Muscle of arm (tissue), 12 donors: Measurements from ENCODE around the gene LZTFL1. TPM values are rescaled to one million over a fixed set of nuclear protein-coding genes. Genes with fewer than 3 reads are reported as not detected.

ENCODE experiments used
- DNase-seq: peaks from one replicate; pipeline ENCODE4 v3.0.0-alpha.2; 2013
- polyA plus RNA-seq, 12 donors: library from polyadenylated mRNA; unstranded; fragments of 120-200 nt; gene quantifications; one replicate each; pipeline ENCODE4 v1.2.1, GENCODE V29; 2013; ENCODE audit not compliant: insufficient read length in 12 of 12

Gene LZTFL1
- polyA plus RNA-seq, 12 donors, result 12.5 to 38.8 (median 18.0) TPM; not detected in 1

DNA sequence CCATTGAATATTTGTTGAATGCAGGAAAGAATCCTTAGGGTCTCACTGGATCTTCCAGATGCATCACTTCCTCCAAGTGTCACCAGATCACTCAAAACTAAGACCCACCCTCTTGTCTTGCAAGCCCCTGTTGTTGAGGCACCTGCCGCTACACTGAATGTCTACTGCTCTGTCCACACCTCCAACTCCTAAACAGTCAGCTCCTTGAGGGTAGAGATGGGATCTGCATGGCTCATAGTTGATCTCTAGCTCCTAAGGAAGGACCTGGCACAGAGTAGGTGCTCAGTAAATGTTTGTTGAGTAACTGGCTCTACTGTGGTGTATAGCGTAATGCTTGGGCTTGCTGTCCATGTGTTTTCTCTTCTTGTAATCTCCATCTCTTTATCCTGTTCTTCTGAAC, 54.4 kb downstream of the LZTFL1 start:
- DNase-seq, result no peak

DNA sequence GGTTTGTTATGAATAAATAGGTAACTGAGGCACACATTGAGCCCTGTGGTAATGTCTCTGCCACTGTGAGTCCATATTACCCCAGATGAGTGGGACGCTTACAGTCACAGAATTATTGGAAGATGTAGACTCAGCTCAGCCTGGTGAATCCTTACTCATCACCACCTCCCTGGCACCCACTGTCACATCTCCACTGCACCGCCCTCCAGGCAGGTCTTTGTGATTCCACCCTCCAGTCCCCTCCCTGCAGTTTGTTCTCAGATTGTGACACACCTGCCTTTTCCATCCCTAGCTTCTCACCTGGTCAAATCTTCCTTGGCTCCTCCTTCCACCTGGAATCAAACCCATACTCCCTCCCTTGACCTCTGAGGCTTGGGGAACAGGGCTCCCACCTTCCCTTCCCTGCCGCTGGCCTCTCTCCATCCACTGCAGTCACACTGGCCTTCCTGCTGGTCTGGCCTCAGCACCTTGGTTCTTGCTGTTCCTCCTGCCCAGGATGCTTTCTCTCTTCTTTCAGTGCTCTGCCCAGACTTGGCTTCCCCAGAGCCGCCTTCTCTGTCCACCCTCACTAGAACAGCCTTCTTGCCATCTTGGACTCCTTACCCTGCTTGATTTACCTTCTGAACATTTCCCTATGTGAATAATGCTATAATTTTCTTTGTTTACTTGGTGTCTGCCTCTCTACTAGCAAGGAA, 55.0 kb downstream of the LZTFL1 start:
- DNase-seq, result no peak

DNA sequence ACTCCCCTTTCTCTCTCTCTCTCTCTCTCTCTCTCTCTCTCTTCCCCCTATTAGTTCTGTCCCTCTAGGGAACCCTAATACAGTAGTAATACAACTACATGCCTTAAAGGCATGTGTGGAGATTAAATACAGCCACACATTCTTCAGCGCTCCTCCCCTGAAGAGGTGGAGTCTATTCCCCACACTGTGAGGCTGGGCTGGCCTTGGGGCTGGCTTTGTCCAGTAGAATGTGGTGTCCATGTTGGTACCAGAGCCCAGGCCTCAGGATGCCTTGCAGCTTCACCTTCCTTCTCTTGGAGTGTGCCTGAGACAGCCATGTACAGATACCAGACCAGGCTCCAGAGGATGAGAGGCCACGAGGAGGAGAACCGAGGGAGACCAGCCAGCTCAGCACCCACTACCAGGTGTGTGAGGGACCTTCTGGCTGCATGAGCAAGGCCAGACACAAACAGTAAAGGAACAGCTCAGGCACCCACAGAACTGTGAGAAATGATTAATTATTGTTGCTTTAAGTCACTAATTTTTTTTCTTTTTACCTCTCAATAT, 56.2 kb downstream of the LZTFL1 start:
- DNase-seq, result no peak

DNA sequence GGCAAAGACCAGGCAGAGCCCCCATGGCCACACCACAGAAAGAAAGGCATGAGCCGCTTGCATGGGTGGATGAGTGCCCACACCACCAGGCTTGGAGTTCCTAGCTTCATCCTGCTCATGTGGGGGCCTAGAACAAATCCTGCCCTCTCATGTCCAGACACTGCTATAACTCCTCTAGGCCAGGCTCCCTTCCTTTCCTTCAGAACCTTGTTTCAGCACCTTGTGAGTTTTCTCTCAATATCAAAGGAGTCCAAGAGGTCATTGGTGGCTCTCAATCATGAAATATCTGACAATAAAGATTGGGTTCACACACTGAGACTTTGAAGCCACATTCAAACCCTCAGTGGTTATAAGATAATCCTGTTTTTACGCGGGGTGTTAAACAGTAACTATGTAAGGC, 58.3 kb downstream of the LZTFL1 start:
- DNase-seq, result no peak

DNA sequence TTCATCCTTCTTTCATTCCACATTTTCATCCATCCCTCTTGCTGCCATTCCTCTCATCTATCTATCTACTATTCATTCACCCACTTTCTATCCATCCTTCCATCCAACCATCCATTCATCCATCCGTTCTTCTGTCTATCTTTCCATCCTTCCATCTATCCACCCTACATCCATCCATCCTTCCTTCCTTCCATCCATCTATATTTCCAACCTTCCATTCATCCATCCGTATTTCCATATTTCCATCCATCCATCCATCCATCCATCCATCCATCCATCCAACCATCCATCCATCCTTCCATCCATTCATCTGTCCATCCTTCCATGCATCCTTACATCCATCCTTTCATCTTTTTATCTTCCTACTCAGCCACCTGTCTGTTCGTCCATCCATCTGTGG, 59.5 kb downstream of the LZTFL1 start:
- DNase-seq, result no peak

- DNase-seq, result no peak
Observed at GRCh38 chr3:45781841-45782240, 60.1 kb downstream of the LZTFL1 start.

DNA sequence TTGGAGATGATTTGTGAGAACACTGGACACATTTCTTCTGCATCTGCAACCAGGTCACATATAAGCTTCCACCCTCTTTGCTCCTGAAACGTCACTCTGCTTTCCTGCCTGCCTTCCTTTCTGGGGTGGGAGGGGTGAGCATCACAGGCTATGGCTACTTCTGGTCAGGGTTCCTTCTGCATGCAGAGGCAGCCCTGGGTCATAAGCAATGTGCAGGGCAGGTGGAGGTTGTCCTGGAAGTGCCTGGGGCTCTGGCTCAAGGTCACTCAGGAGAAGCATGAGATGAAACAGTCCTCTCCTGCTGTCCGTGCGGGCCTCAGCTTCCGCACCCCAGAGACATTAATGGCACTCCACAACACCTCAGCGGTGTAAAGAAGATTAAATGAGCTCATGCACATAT, 60.6 kb downstream of the LZTFL1 start:
- DNase-seq, result no peak

DNA sequence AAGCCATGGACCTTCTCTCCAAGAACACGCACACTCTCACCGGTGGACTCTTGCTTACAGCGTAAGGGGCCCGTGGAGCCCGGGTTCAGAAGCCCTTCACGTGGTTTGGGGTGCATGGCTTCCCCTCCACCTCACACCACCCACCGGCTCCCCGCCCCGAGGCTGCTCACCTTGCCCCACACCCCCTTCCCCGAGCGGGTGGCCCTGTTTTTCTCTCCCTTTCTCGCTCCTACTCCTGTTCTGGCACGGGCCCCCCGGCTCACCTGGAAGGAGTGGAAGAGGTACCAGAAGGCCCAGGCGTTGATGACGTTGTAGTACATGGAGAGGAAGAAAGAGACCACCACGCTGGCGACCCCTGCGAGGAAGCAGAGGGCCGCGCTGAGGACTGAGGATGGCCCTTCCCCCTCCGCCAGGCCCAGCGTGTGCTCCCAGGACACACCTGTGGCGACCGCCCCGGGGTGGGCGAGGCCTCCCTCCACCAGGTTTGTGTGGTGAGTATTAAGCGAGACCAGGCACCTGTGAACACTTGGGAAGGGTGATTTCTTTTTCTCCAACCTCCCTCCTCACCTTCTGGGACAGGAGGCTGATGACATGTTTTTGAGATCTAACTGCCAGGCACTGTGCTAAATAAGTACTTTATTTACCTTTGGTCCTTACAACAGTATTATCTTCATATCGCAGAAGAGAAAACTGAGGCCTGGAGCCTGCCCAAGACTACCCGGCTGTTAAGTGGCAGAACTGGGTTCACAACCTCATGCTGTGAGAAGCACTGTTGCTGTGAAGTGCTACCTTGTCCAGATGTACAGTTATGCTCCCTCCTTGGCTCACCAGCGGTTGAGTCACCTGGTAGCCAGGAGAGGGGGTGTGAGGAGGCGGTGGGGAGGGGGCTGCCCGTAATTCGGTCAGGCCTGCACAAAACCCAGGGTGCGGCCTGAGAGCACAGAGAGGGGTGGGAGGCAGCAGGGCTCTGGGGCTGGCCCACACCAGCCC, 61.9 kb downstream of the LZTFL1 start:
- DNase-seq, result no peak

DNA sequence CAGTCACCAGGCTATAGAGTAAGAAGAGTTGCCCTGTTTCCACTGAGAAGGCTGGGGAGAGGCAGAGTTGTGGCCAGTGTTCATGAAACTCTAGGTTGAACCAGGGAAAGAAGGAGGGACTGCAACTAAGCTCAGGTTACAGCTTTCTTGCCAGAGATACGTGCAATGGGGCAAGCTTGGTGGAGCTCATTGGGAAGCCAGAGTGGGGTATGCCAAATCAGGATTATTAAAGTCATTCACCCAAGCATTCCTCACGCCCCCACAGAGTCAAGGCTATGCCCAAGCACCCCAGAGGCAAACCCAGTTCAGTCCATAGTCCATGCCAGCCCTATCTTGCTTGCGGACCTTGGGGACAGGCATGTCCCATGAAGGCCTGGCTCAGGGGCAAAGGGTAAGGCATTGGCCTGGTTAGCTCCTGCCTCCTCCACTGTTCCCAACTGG, 63.1 kb downstream of the LZTFL1 start:
- DNase-seq, result no peak

DNA sequence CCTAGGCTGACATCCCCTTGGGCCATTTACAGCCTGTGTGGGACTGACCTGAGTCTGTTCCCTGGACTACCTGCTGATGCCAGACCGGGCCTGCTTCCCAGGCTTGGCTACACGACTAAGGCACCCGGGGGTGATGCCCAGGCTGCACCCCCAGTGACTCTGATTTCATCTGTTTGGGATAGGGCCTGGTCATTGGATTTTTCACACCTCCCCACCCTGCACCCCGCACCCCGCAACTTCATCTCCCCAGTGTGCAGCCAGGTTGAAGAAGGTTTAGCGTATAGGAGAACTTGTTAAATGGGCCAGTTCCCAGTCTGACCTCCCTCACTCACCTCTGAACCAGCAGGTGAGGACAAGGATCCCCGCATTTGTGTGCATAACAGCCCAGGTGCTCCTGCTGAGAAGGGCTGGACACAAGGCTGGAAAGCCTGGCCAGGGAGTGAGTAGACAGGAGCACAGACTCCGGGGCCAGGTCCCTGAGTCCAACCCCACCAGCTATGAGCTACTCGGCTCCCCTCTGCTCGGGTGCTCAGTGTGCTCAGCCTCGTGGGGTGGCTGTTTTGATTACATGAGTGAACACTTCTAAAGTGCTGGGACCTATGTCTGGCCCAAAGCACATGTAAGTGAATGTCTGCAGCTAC, 64.1 kb downstream of the LZTFL1 start:
- DNase-seq, result no peak

DNA sequence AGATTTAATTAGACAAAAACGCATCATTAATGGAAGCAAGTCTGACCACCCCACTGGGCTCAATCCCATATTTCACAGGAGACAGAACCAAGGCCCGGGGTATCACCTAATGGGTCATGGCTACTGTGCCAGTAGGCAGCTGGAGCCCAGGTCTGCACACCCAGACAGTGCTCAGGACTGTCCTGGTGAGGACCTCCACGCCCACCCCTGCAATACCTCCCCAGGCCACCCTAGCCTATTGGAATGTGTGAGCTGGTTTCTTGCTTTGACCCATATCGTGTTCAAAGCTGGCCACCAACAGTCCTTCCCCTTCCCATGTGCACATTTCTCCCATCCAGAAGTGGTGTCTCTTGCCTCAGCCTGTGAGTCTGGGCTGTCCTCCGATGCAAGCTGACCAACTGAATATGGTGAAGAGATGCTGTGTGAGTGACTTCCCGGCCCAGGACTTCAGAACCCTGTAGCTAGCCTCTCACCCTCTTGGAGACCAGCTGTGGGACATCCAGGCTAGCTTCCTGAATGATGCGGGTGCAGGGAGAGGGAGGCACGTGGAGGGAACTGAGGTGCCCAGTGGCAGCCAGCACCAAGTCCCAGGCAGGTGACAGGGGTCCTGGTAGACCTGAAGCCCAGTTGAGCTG, 64.7 kb downstream of the LZTFL1 start:
- no peak for DNase-seq

DNA sequence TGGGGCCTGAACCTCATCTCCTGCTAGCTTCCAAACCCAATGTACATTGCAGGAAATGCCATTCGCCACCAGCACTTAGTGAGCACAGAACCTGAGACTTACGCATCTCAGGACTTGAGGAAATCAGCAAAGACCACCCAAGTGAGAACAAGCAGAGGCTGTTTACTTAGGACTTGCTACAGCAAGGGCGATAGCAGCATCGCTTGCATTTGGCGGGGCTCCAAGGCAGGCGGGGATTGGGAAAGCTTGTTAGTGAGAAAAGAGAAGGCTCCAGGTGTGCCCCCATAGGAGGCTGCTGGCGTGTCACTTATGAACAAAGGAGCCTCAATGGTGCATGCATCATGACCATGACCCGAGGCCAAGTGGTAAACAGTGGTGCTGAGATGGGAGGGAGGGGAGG, 65.3 kb downstream of the LZTFL1 start:
- no peak for DNase-seq

DNA sequence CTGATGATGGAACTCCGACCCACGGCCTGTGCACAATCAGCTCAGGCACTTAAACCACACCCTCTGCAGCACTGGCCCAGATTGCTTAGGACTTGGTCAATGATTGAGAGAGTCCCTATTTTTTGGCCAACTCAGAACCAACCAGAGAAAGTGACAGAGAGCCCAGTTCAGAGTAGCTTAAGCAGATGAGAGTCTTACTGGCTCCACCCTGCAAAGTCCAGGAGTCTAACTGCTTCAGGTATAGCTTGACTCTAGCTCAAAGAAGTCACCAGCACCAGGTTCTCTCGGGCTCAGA, 65.7 kb downstream of the LZTFL1 start:
- DNase-seq, result no peak

- no peak for DNase-seq
Observed at GRCh38 chr3:45775571-45776300, 66.2 kb downstream of the LZTFL1 start.

GRCh38 chr3:45774581-45775521, 67.1 kb downstream of the LZTFL1 start:
- DNase-seq, result no peak

DNA sequence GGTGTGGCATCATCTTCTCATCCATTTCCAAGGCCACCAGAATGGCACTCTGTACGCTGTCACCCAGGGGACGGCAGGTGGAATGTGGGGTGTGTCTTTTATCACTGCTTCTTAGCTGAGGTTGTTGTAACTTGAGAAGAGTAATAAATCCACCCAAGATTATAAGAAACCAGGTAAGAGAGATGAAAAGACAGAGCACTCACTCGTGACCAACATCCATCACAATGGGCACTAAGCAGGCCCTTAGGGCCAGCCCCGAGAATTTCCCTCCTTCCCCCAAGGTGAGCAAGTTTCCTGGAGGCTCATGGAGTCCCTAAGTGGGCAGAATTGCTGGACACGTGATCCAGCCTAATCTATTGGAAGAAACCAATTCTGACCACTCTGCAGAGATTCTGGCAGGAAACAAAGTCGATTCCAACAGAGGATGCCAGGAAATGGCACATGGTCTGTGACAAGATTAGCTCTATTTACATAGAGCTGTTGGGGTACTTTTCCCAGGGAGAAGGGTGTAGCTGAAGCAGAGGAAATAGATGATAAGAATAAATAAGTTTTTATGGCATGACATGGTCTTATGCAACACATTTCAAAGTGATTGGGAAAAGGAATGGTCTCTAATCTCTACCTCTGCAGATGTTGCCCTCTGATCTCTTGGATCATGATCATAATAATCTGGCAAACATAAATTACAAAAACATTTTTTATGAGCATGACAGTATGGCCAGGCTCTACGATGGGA, 68.0 kb downstream of the LZTFL1 start:
- no peak for DNase-seq
